ENCODE measurements around the gene ZNF507. TPM values are rescaled to one million over a fixed set of nuclear protein-coding genes. Genes with fewer than 3 reads are reported as not detected.

ZNF507 gene
- total RNA-seq, 1 experiment from 2014 or later = 31.1 TPM

GRCh38 chr19:32363175-32363574 lies 17.8 kb downstream of the ZNF507 start:
- no peak overlapping the region for H2BK120ac ChIP-seq (ENCODE audit: low read depth, low read length, poor library complexity, severe bottlenecking)
- no peak overlapping the region for H2AK5ac ChIP-seq (ENCODE audit: insufficient read length, low read length)
- H2BK15ac ChIP-seq (ENCODE audit: low read depth, low read length) = no peak overlapping the region
- H4K91ac ChIP-seq (ENCODE audit: insufficient read length, low read depth, low read length) = no peak overlapping the region
- H3K23me2 ChIP-seq (ENCODE audit: insufficient read length, low read depth, low read length, poor library complexity, severe bottlenecking) = no peaks in the 10 kb centered on the region
- H4K5ac ChIP-seq (ENCODE audit: insufficient read length, low read depth, low read length) = no peak overlapping the region
- H3K9me3 ChIP-seq (ENCODE audit: control insufficient read depth, low read depth, low read length) = no peaks in the 10 kb centered on the region
- no peak overlapping the region for H2BK20ac ChIP-seq (ENCODE audit: low read depth, low read length, poor library complexity, severe bottlenecking)
- Mint-ChIP-seq H3K27ac (0 out of 7 replicates have a peak overlapping the region, but pooled peaks of 1 of the 3 experiments have one; percentile 9), H3K4me3 (no peak overlapping the region), H3K36me3 (ENCODE audit: insufficient read depth in 1 of 3, low read depth in 3 of 3) (peaks cover 10 to 72% (median 54%) of the 10 kb centered on the region in 3 experiments; a peak in 6 of 7 replicates), H3K27me3 (ENCODE audit: low read depth) (no peaks in the 10 kb centered on the region), H3K4me1 (peaks cover 0 to 3% of the 10 kb centered on the region in 2 experiments; a peak in 1 of 4 replicates), H3K9me3 (no peaks in the 10 kb centered on the region; a peak in 1 of 5 replicates)
- no peak for TF ChIP-seq CTCF (conservative IDR thresholded peaks at IDR 0.05)
- H3K4me2 ChIP-seq (ENCODE audit: insufficient read depth, insufficient read length, low read length) = no peak overlapping the region
- no peaks in the 10 kb centered on the region for H4K20me1 ChIP-seq (ENCODE audit: control insufficient read depth, insufficient read depth, insufficient read length)
- no peak overlapping the region for H2BK5ac ChIP-seq (ENCODE audit: insufficient read length, low read length)
- no peak overlapping the region for H2BK12ac ChIP-seq (ENCODE audit: insufficient read length, low read depth, low read length)
- no peak overlapping the region for H4K8ac ChIP-seq (replicated peaks; ENCODE audit: insufficient read length, low read depth, low read length)
- H3K27me3 ChIP-seq (ENCODE audit: insufficient read depth, low read length) = no peaks in the 10 kb centered on the region
- no peak overlapping the region for H3K4ac ChIP-seq (ENCODE audit: low read depth, low read length)
- H3K27ac ChIP-seq (ENCODE audit: insufficient read length, low read depth, low read length) = no peak overlapping the region
- H3K56ac ChIP-seq (ENCODE audit: insufficient read length, low read depth, low read length) = no peak overlapping the region
- H3K23ac ChIP-seq (ENCODE audit: insufficient read length, low read depth, low read length) = no peak overlapping the region
- H3K18ac ChIP-seq (ENCODE audit: insufficient read length, low read depth, low read length) = no peak overlapping the region
- no peak overlapping the region for H2AFZ ChIP-seq (ENCODE audit: low read length)
- H3K4me1 ChIP-seq (ENCODE audit: insufficient read depth, low read length) = no peaks in the 10 kb centered on the region
- DNase-seq = no peak
- no peaks in the 10 kb centered on the region for H3K79me2 ChIP-seq (ENCODE audit: insufficient read depth, low read length)
- H3K79me1 ChIP-seq (ENCODE audit: insufficient read depth, low read depth, low read length, poor library complexity, severe bottlenecking) = peaks cover 4% of the 10 kb centered on the region
- H3T11ph ChIP-seq (ENCODE audit: low read length) = no peak overlapping the region
- H3K14ac ChIP-seq (ENCODE audit: insufficient read depth, low read length) = no peak overlapping the region
- WGBS (ENCODE audit: extremely low coverage, insufficient read length, low lambda C conversion rate) = no CpG with 5 or more reads among the region's 3 CpGs
- no peak overlapping the region for H3K9ac ChIP-seq (ENCODE audit: extremely low read depth, insufficient read length, low read length)

Measured in H9 (cell line).